KMS-11 (cell line): ENCODE results near the gene BTD.

ENCODE experiments used
- H2AFZ ChIP-seq: fragments of 200-600 bp; sonication (generic); 2 replicates; pipeline ENCODE4 v1.6.1; 2016; ENCODE audit warnings: antibody characterized with exemption, mixed run types, low read depth
- H3K27ac ChIP-seq: fragments of 200-600 bp; sonication (generic); 2 replicates; pipeline ENCODE4 v1.6.1; 2016; ENCODE audit warnings: mild to moderate bottlenecking, mixed run types
- H3K27me3 ChIP-seq: fragments of 200-600 bp; sonication (generic); 2 replicates; pipeline ENCODE4 v1.6.1; 2017; ENCODE audit warnings: mild to moderate bottlenecking, low read depth, mixed run types, moderate library complexity; ENCODE audit not compliant: insufficient read depth
- H3K36me3 ChIP-seq: fragments of 200-600 bp; sonication (generic); 2 replicates; pipeline ENCODE4 v1.6.1; 2017; ENCODE audit warnings: mild to moderate bottlenecking, mixed run types; ENCODE audit not compliant: insufficient read depth
- H3K4me1 ChIP-seq: fragments of 200-600 bp; sonication (generic); 2 replicates; pipeline ENCODE4 v1.6.1; 2016; ENCODE audit warnings: mild to moderate bottlenecking, low read depth, mixed run types; ENCODE audit not compliant: poor library complexity, severe bottlenecking
- H3K4me2 ChIP-seq: fragments of 200-600 bp; sonication (generic); 2 replicates; pipeline ENCODE4 v1.7.0; 2016; ENCODE audit warnings: mild to moderate bottlenecking, mixed run types
- H3K4me3 ChIP-seq: fragments of 200-600 bp; sonication (generic); IDR thresholded peaks from 2 replicates; pipeline ENCODE4 v1.6.1; 2017; ENCODE audit warnings: low read depth, low read length, mixed read lengths; ENCODE audit not compliant: insufficient read depth
- H3K79me2 ChIP-seq: fragments of 200-600 bp; sonication (generic); 2 replicates; pipeline ENCODE4 v1.6.1; 2016; ENCODE audit warnings: low read depth, mixed run types; ENCODE audit not compliant: insufficient read depth
- H3K9ac ChIP-seq: fragments of 200-600 bp; sonication (generic); 2 replicates; pipeline ENCODE4 v1.6.1; 2016; ENCODE audit warnings: mild to moderate bottlenecking, mixed run types
- H4K20me1 ChIP-seq: fragments of 200-600 bp; sonication (generic); 2 replicates; pipeline ENCODE4 v1.6.1; 2016; ENCODE audit warnings: mild to moderate bottlenecking, mixed run types; ENCODE audit not compliant: insufficient read depth
- CTCF ChIP-seq: fragments of 200-600 bp; sonication (generic); conservative IDR thresholded peaks from 2 replicates; pipeline ENCODE4 v1.6.1; 2017; ENCODE audit warnings: low read depth, mild to moderate bottlenecking, antibody characterized with exemption, low read length, moderate library complexity, mixed read lengths

The BTD gene

DNA sequence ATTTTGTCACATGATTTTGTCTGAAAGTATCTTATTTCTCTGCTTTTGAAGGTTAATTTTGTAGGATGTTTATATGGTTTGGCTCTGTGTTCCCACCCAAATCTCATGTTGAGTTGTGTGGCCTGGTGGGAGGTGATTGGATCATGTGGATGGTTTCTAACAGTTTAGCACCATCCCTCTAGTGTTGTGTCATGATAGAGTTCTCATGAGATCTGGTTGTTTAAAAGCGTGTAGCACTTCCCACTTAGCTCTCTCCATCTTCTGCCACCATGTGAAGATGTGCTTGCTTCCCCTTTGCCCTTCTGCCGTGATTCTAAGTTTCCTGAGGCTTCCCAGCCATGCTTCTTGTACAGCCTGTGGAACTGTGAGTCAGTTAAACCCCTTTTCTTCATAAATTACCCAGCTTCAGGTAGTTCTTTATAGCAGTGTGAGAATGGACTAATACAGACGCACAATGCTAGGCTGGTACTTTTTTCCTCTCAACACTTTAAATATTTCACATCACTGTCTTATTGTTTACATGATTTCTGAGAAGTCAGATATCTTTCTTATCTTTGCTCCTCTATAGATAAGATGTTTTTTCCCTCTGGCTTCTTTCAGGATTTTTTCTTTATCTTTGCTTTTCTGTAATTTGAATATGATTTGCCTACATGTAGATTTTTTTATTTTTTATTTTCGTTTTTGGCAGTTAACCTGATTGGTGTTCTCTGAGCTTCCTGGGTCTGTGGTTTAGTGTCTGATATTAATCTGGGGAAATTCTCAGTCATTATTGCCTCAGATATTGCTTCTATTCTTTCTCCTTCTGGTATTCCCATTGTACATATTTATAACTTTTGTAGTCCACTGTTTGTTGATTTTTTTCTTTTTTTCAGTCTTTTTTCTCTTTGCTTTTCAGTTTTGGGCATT is 22.2 kb downstream of the BTD start:
- no peak overlapping the region for H2AFZ ChIP-seq
- H3K36me3 ChIP-seq: no peaks in the 10 kb centered on the region

DNA sequence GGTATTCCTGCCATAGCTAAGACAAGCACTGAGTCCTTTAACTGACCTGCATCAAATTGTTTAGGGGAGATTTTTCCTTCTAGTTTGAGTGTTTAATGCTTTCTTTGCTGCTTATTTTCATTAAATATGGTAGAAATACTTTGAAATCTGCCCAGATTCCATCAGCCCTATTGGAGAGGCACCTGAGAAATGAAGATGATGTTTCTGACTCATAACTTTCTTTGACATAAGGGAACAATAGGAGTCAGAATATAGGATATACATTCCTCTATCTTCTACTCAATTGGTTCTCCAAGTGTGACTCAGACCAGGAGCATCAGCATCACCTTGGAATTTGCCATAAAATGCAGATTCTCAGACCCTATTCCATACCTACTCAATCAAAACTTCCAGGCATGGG is 27.4 kb downstream of the BTD start:
- H3K27ac ChIP-seq: no peak overlapping the region
- no peak for TF ChIP-seq CTCF
- H3K4me2 ChIP-seq: no peak overlapping the region
- H3K4me1 ChIP-seq: peaks cover 9% of the 10 kb centered on the region
- H3K9ac ChIP-seq: no peak overlapping the region
- no peaks in the 10 kb centered on the region for H3K27me3 ChIP-seq
- no peak overlapping the region for H2AFZ ChIP-seq
- H3K79me2 ChIP-seq: no peaks in the 10 kb centered on the region
- H4K20me1 ChIP-seq: no peaks in the 10 kb centered on the region
- H3K36me3 ChIP-seq: no peaks in the 10 kb centered on the region
- no peak overlapping the region for H3K4me3 ChIP-seq

More for the DNA sequence above, 22.2 kb downstream of the BTD start:
- Histone ChIP-seq H4K20me1 (no peaks in the 10 kb centered on the region), H3K27ac (no peak overlapping the region), H3K4me2 (no peak overlapping the region), H3K79me2 (no peaks in the 10 kb centered on the region), H3K27me3 (no peaks in the 10 kb centered on the region), H3K4me1 (no peaks in the 10 kb centered on the region), H3K4me3 (no peak overlapping the region), H3K9ac (no peak overlapping the region)
- no peak for TF ChIP-seq CTCF

DNA sequence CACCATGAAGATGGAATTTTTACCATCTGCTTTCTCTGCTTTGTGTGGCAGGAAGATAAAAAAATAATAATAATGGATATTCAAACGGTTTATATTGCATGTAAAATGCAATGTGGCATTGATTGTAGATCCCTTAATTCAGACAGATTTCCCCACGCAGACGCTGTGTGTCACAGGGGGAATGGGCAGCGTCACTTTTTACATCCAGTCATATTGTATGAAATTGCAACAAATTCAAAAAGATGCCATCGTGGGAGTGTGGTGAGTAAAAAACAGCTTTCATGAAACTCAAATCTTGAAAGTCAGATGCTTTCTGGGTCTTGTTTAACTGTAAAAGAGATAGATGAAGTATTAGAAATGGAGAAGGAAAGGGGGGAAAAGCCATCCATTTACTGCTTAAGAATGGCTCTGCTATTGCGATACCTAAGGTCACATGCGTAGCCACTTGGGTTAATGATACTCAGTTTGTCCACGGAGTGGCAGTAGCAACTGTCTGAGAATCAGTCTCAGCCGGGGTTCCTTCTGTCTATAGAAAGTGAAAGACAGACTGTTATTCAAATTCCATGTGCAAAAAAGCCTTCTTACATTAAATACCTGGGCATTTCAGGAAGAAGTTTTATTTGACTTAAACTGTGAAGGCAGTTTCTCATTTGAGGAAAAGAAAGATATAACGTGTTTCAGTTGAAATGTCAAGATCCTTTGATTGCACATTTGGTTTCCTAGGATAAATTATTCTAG is 28.5 kb downstream of the BTD start:
- peak; percentile 69 for TF ChIP-seq CTCF
- Histone ChIP-seq H3K9ac (no peak overlapping the region), H3K27ac (no peak overlapping the region), H4K20me1 (no peaks in the 10 kb centered on the region), H2AFZ (peak overlapping the region; percentile 30; the same call in 1 of the 2 replicates), H3K79me2 (no peaks in the 10 kb centered on the region), H3K4me3 (no peak overlapping the region), H3K36me3 (no peaks in the 10 kb centered on the region), H3K4me2 (peak overlapping the region; percentile 63), H3K27me3 (no peaks in the 10 kb centered on the region), H3K4me1 (peaks cover 9% of the 10 kb centered on the region)

DNA sequence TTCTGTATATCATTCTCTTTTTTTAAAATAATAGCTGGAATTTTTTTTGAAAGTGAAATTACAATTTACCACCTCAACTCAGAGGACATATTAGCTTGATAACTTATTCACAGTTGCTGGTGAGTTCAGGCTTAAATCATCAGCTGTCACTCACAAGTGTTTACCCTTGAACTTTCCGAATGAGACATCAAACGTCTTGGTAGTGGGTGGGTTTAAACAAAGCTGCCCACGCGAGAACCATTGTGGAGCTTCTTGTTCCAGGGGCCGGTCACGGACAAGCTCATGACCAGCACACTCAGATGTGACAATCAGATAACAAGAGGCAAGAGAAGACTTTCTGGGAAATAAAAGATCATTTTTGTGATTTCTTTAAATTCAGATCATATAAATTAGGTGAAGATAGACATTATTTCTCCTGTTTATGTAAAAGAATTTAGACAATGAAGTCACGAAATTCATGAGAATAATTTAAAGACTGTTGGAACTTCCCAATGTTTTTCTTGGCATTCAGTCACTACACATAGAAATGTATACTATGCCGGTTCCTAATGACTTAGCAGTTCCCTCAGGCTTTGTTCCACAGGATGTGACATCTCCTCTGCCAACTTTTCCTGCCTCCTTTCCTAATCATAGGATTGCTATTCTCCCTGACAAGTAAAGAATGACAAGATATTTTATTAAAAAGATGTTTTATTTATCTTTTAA is 29.3 kb downstream of the BTD start:
- H3K27ac ChIP-seq: no peak overlapping the region
- no peak overlapping the region for H3K9ac ChIP-seq
- H3K4me1 ChIP-seq: peaks cover 9% of the 10 kb centered on the region
- H3K79me2 ChIP-seq: no peaks in the 10 kb centered on the region
- peak overlapping the region; percentile 30; the same call in 1 of the 2 replicates for H2AFZ ChIP-seq
- TF ChIP-seq CTCF: no peak
- H3K4me2 ChIP-seq: peak overlapping the region; percentile 63
- no peaks in the 10 kb centered on the region for H3K27me3 ChIP-seq
- H3K36me3 ChIP-seq: no peaks in the 10 kb centered on the region
- H3K4me3 ChIP-seq: no peak overlapping the region
- H4K20me1 ChIP-seq: no peaks in the 10 kb centered on the region
